HCT116 (cell line): ENCODE data around the gene ENTR1. TPM values are rescaled to one million over a fixed set of nuclear protein-coding genes. Genes with fewer than 3 reads are reported as not detected.

Source experiments
- ATAC-seq: fragments of 200-7000 bp; cut with Tn5 transposase; 2 replicates; pipeline ENCODE4 v1.9.1; 2020; ENCODE audit warnings: mild to moderate bottlenecking, moderate library complexity
- BruUV-seq: library from RNA; stranded (reverse); fragments of 400-500 nt; replicated peaks from 2 replicates; lab custom pipeline; 2021; lab: Mats Ljungman, UMichigan
- CTCF ChIA-PET: fragments of 300-600 bp; sonication (Branson Sonifier 250); formaldehyde crosslinking; loops from one replicate; lab custom pipeline; 2021; ENCODE audit warnings: antibody characterized with exemption; lab: Charles Lee
- POLR2A ChIA-PET: fragments of 300-600, 350-600 bp; sonication (Branson Sonifier 250); formaldehyde crosslinking; loops from one replicate; lab custom pipeline; 2021; ENCODE audit warnings: antibody characterized with exemption; lab: Charles Lee
- RAD21 ChIA-PET, 2 experiments: fragments of 300-600 bp; sonication (Branson Sonifier 250); formaldehyde crosslinking; loops; one replicate each; lab custom pipeline; 2023; ENCODE audit warnings: low total read pairs in 2 of 2; ENCODE audit not compliant: uncharacterized antibody in 2 of 2, unreplicated experiment in 2 of 2, low non-redundant PET in 1 of 2; lab: Charles Lee
- DNase-seq: peaks from one replicate; pipeline ENCODE4 v3.0.0-alpha.2; 2010; ENCODE audit warnings: low read depth, low spot score
- H2AFZ ChIP-seq: fragments of 200-600 bp; shearing (Covaris generic), sonication (generic); 2 replicates; pipeline ENCODE4 v1.6.1; 2017; ENCODE audit warnings: low read depth, mixed run types, mixed read lengths, antibody characterized with exemption, low read length; ENCODE audit not compliant: poor library complexity, severe bottlenecking
- H3K27ac ChIP-seq: 2 replicates; pipeline ENCODE4 v1.5.1; 2012; ENCODE audit warnings: low read depth, low read length
- H3K27me3 ChIP-seq: fragments of 200-600 bp; sonication (generic); 2 replicates; pipeline ENCODE4 v1.6.1; 2016; ENCODE audit warnings: mixed run types, low read length, mixed read lengths; ENCODE audit not compliant: insufficient read depth
- H3K36me3 ChIP-seq, 2 experiments: fragments of 200-500 bp in 1 of 2; fragments of 200-600 bp in 1 of 2; sonication (Bioruptor generic) in 1 of 2; sonication (generic) in 1 of 2; 2 replicates each; pipeline versions ENCODE4 v1.5.1 to v1.6.1; 2014 to 2016; ENCODE audit warnings: low read length in 2 of 2, inconsistent platforms in 1 of 2, mixed read lengths in 1 of 2, mixed run types in 1 of 2; ENCODE audit not compliant: insufficient read depth in 2 of 2, control insufficient read depth in 1 of 2
- H3K4me1 ChIP-seq, 2 experiments: fragments of 200-600 bp in 1 of 2; sonication (generic) in 1 of 2; 2 replicates each; pipeline versions ENCODE4 v1.5.1 to v1.6.1; 2012 to 2017; ENCODE audit warnings: low read length in 2 of 2, inconsistent platforms in 1 of 2, mild to moderate bottlenecking in 1 of 2, mixed read lengths in 1 of 2, mixed run types in 1 of 2, moderate library complexity in 1 of 2; ENCODE audit not compliant: insufficient read depth in 2 of 2, control insufficient read depth in 1 of 2
- H3K4me2 ChIP-seq: fragments of 200-600 bp; sonication (generic); 2 replicates; pipeline ENCODE4 v1.6.1; 2017; ENCODE audit warnings: mixed run types, low read length, mixed read lengths
- H3K4me3 ChIP-seq, 2 experiments: fragments of 200-600 bp in 1 of 2; sonication (generic) in 1 of 2; replicated peaks in 1 of 2; 2 replicates each; pipeline ENCODE4 v1.5.1; 2011 to 2016; ENCODE audit warnings: low read length in 2 of 2, control low read depth in 1 of 2, low read depth in 1 of 2, mild to moderate bottlenecking in 1 of 2, mixed read lengths in 1 of 2, mixed run types in 1 of 2
- H3K79me2 ChIP-seq: fragments of 200-600 bp; sonication (generic); 2 replicates; pipeline ENCODE4 v1.6.1; 2017; ENCODE audit warnings: mild to moderate bottlenecking, mixed run types, low read length, moderate library complexity, mixed read lengths; ENCODE audit not compliant: insufficient read depth
- H3K9ac ChIP-seq: fragments of 200-600 bp; sonication (generic); 2 replicates; pipeline ENCODE4 v1.6.1; 2016; ENCODE audit warnings: low read length, mixed read lengths
- H3K9me2 ChIP-seq: fragments of 200-600 bp; sonication (generic), shearing (Covaris generic); 2 replicates; pipeline ENCODE4 v1.6.1; 2017; ENCODE audit warnings: mixed run types, mild to moderate bottlenecking, moderate library complexity; ENCODE audit not compliant: insufficient read depth
- H3K9me3 ChIP-seq, 2 experiments: fragments of 200-500 bp in 1 of 2; fragments of 200-600 bp in 1 of 2; sonication (Bioruptor generic) in 1 of 2; sonication (generic) in 1 of 2; 2 replicates each; pipeline ENCODE4 v1.6.1; 2014 to 2017; ENCODE audit warnings: low read length in 2 of 2, mixed read lengths in 2 of 2, inconsistent platforms in 1 of 2, low read depth in 1 of 2, mild to moderate bottlenecking in 1 of 2, mixed run types in 1 of 2, moderate library complexity in 1 of 2; ENCODE audit not compliant: control insufficient read depth in 1 of 2, insufficient read depth in 1 of 2
- H4K20me1 ChIP-seq: fragments of 200-600 bp; sonication (generic), shearing (Covaris generic); 2 replicates; pipeline ENCODE4 v1.6.1; 2017; ENCODE audit warnings: mixed run types, mild to moderate bottlenecking, moderate library complexity; ENCODE audit not compliant: insufficient read depth
- CTCF ChIP-seq, 3 experiments: fragments of 200-600 bp in 1 of 3; sonication (generic) in 1 of 3; IDR thresholded peaks in 2 of 3; conservative IDR thresholded peaks in 1 of 3; 2 replicates each; pipeline ENCODE4 v1.5.1; 2012 to 2017; ENCODE audit warnings: low read depth in 2 of 3, low read length in 2 of 3, antibody characterized with exemption in 1 of 3, borderline replicate concordance in 1 of 3, control low read depth in 1 of 3, mild to moderate bottlenecking in 1 of 3, mixed read lengths in 1 of 3, mixed run types in 1 of 3, moderate library complexity in 1 of 3; ENCODE audit not compliant: insufficient read depth in 1 of 3
- ELF1 ChIP-seq: IDR thresholded peaks from 2 replicates; pipeline ENCODE4 v1.6.1; 2012; ENCODE audit warnings: low read depth, borderline replicate concordance
- EZH2 ChIP-seq: fragments of 200-600 bp; sonication (generic); IDR thresholded peaks from 2 replicates; pipeline ENCODE4 v1.6.1; 2017; ENCODE audit warnings: antibody characterized with exemption, mixed run types
- FOSL1 ChIP-seq: IDR thresholded peaks from 2 replicates; pipeline ENCODE4 v1.6.1; 2012; ENCODE audit warnings: low read depth
- TCF7L2 ChIP-seq: IDR thresholded peaks from 2 replicates; pipeline ENCODE4 v1.7.0; 2011; ENCODE audit warnings: borderline replicate concordance, inconsistent platforms; ENCODE audit not compliant: insufficient read depth, insufficient read length; ENCODE audit errors: extremely low read depth
- ZNF274 ChIP-seq: fragments of 200-500 bp; sonication (Bioruptor generic); IDR thresholded peaks from 2 replicates; pipeline ENCODE4 v1.6.1; 2014; ENCODE audit warnings: mild to moderate bottlenecking, low read depth, low read length, inconsistent platforms
- intact Hi-C: fragments of 100-400 bp; cut with micrococcal nuclease; formaldehyde crosslinking; loops from 2 replicates; pipeline ENCODE4 v1.10.0; 2022
- total RNA-seq: library from RNA; stranded (reverse); gene quantifications from one replicate; pipeline ENCODE4 v1.2.1, GENCODE V29; 2021; ENCODE audit not compliant: unreplicated experiment

ENTR1 gene
- total RNA-seq, 1 experiment from 2014 or later = 119 TPM

- TF ChIP-seq CTCF (IDR thresholded peaks at IDR 0.05 in 2 of 3, conservative IDR thresholded peaks at IDR 0.05 in 1 of 3; ENCODE audit: borderline replicate concordance in 1 of 3, insufficient read depth in 1 of 3, low read depth in 2 of 3, low read length in 2 of 3) (peak in 1 of 3 experiments; percentile 26; a peak in 1 of 6 replicates), TCF7L2 (no peak)
- Histone ChIP-seq H3K27ac (no peak overlapping the region), H3K9ac (no peak overlapping the region), H3K9me2 (no peaks in the 10 kb centered on the region), H3K36me3 (peaks cover 48 to 59% of the 10 kb centered on the region in 2 experiments; a peak in 3 of 4 replicates), H4K20me1 (no peaks in the 10 kb centered on the region), H2AFZ (no peak overlapping the region), H3K9me3 (no peaks in the 10 kb centered on the region), H3K4me2 (no peak overlapping the region), H3K4me1 (no peaks in the 10 kb centered on the region), H3K79me2 (peaks cover 3% of the 10 kb centered on the region; the same call in 1 of the 2 replicates), H3K27me3 (no peaks in the 10 kb centered on the region), H3K4me3 (no peak overlapping the region)
- intact Hi-C loops = no loop called here
- 0 out of 2 replicates have a peak, but pooled peaks have one; percentile 42 for ATAC-seq
- ChIA-PET CTCF (interaction anchor here (0.9 kb wide), 1 partner anchor 10 kb away, joined by 3 read pairs; no protein-coding TSS in a partner anchor), RAD21 (no interaction called here), POLR2A (no interaction called here)
- DNase-seq = no peak
- no TSS peak for BruUV-seq
Measured at GRCh38 chr9:136451221-136451877, 40.9 kb upstream of the ENTR1 start.

GRCh38 chr9:136448655-136449054 lies 38.2 kb upstream of the ENTR1 start:
- ATAC-seq (no peak), DNase-seq (no peak)
- no peak overlapping the region for H2AFZ ChIP-seq
- no peak overlapping the region for H3K4me3 ChIP-seq
- no peak overlapping the region for H3K9ac ChIP-seq
- intact Hi-C loops = no loop called here
- H3K9me2 ChIP-seq = no peaks in the 10 kb centered on the region
- peaks cover 3% of the 10 kb centered on the region; the same call in 1 of the 2 replicates for H3K79me2 ChIP-seq
- no peaks in the 10 kb centered on the region for H3K27me3 ChIP-seq
- no TSS peak for BruUV-seq
- POLR2A ChIA-PET = no interaction called here
- H3K36me3 ChIP-seq = peaks cover 42 to 65% of the 10 kb centered on the region in 2 experiments
- H3K9me3 ChIP-seq = no peaks in the 10 kb centered on the region
- TF ChIP-seq ELF1 = no peak
- no peak for TF ChIP-seq ZNF274
- no peak for TF ChIP-seq FOSL1
- TF ChIP-seq EZH2 = no peak
- no peak overlapping the region for H3K4me2 ChIP-seq
- H3K27ac ChIP-seq = no peak overlapping the region
- no peaks in the 10 kb centered on the region for H4K20me1 ChIP-seq
- RAD21 ChIA-PET = no interaction called here
- H3K4me1 ChIP-seq = no peaks in the 10 kb centered on the region
- CTCF ChIA-PET = no interaction called here
